Testis (tissue), 2 donors: ENCODE results near the gene PER2.

Experiments used
- POLR2A ChIP-seq: fragments of 450-650 bp; IDR thresholded peaks from one replicate; pipeline ENCODE4 v1.6.1; 2017; ENCODE audit warnings: antibody characterized with exemption, mild to moderate bottlenecking, moderate library complexity
- TF ChIP-seq, protein P1 (sequence below), 3 experiments: fragments of 450-650 bp in 2 of 3; fragments of 200-600 bp in 1 of 3; sonication (generic) in 1 of 3; IDR thresholded peaks; one replicate each; pipeline ENCODE4 v1.5.1; 2016 to 2019; ENCODE audit warnings: antibody characterized with exemption in 3 of 3, mild to moderate bottlenecking in 2 of 3, moderate library complexity in 1 of 3

DNA sequence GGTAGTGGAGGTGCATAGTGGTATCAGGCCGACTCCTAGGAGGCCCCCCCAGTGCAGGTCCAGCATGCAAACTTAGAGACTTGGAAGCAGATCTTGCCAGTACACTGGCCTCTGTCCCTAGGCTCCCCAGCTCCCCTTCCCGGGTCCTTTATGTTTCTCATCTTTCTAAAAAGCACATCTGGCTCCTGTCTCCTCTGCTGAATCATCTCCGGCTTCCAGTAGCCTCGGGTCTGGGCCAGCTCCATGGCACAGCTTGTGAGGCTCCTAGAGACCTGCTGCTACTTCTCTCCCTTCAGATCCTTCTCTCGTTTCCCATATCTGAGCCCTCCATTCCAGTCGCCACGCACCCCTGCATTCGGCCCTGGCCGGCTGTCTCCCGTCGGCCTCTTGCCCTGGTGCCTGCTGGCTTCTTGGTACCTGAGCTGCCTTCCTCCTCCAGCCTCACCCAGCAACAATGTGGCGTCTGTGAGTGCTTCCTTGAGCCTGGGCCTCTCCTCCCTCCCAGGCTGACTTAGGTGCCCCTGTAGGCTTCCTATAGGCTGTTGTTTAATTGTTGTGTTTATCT is 38.5 kb upstream of the PER2 start:
- TF ChIP-seq, protein P1, sequence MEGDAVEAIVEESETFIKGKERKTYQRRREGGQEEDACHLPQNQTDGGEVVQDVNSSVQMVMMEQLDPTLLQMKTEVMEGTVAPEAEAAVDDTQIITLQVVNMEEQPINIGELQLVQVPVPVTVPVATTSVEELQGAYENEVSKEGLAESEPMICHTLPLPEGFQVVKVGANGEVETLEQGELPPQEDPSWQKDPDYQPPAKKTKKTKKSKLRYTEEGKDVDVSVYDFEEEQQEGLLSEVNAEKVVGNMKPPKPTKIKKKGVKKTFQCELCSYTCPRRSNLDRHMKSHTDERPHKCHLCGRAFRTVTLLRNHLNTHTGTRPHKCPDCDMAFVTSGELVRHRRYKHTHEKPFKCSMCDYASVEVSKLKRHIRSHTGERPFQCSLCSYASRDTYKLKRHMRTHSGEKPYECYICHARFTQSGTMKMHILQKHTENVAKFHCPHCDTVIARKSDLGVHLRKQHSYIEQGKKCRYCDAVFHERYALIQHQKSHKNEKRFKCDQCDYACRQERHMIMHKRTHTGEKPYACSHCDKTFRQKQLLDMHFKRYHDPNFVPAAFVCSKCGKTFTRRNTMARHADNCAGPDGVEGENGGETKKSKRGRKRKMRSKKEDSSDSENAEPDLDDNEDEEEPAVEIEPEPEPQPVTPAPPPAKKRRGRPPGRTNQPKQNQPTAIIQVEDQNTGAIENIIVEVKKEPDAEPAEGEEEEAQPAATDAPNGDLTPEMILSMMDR (IDR thresholded peaks at IDR 0.05) = no peak
- TF ChIP-seq POLR2A = no peak
